Limb (tissue), 2 donors: ENCODE data around the gene SLC7A1.
"Not testable (repeated sequence)": the region's sequence is repeated elsewhere in the genome, so short reads cannot be mapped to it uniquely, and the experiment has no call there.

Source experiments
- DNase-seq, 2 donors: peaks; one replicate each; pipeline ENCODE4 v3.0.0-alpha.2; 2016; ENCODE audit errors: extremely low spot score in 2 of 2

SLC7A1 gene

DNA sequence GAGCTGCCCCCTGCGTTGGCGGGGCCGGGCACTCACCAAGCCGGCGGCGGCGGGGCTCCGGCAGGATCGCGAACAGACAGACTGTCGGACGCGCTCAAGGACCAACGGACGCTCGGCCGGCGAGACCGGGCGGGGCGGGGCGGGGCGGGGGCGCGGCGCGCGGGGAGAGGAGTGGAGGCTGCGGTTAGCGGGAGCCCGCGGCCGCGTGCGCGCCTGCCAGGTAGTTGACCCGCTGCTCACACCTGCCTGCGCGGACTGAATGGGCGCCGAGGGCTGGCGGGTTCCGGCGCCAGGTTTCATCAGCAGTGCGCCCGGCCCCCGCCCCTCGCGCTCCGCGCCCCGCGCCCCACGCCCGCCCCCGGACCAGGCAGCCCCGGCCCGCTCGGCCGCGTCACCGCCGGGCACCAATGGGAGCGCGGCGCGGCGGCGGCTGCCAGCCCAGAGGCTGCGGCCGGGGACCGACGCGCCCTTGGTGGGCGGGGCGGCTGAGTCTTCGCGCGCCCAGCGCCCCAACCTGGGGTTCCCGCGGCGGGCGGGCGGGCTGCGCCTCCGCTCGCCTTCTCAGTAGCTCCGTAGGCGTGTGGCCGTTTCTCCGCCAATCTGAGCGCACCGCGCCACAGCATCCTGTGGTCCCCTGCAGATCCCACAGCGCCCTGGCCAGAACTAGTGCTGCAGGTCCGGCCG lies at the start of gene SLC7A1:
TSS of gene SLC7A1 (minus strand) at position 309 of the 684 bp plus-strand sequence. CDS start 59,500 bp downstream, outside the sequence.
- peak; percentile 50 to 86 for DNase-seq

DNA sequence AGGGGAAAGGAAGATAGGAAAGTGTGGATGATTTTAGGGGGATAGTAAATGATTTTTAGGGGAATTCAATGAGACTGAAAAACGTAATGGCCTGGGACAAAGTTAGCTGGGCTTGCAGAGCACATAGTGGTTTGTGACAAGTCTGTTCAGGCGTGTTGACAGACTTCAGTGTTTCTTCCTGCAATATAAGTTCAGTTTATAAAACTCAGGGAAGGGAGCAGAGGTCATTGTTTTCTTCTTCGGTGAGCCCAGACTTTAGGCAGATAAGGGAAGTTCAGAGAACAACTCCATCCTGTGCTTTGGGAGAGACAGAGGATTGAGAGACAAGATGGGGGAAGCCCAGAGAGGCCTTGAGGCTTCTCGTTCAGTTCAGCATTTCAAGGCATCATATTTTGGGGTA lies 45.2 kb upstream of the SLC7A1 start:
- no peak for DNase-seq

DNA sequence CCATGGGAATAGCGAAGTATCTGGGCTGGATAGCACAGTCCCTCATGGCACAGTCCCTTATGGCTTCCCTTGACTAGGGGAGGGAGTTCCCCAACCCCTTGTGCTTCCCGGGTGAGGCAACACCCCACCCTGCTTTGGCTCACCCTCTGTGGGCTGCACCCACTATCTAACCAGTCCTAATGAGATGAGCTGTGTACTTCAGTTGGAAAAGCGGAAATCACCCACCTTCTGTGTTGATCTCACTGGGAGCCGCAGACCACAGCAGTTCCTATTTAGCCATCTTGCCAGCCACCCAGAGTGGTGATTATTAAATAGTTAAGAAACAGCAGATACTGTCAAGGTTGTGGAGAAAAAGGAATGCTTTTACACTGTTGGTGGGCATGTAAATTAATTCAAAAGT lies 41.3 kb upstream of the SLC7A1 start:
- DNase-seq, result not testable (repeated sequence)

DNA sequence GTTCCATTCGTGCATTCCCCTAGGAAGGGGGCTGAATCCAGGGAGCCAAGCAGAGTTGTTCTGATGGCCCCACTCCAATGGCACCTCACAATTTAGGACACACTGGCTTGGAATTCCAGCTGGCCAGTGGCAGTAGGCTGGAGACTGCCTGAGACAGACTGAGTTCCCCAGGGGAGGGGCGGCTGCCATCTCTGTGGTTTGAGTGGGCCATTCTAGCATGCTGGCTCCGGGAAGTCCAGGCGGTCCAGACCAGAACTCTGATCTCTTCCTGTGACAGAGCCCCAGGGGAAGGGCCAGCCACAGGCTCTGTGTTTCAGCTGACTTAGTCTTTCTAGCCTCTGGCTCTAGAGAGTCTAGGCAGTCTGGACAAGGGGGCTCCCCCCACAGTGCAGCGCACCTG lies 29.5 kb upstream of the SLC7A1 start:
- no peak for DNase-seq

DNA sequence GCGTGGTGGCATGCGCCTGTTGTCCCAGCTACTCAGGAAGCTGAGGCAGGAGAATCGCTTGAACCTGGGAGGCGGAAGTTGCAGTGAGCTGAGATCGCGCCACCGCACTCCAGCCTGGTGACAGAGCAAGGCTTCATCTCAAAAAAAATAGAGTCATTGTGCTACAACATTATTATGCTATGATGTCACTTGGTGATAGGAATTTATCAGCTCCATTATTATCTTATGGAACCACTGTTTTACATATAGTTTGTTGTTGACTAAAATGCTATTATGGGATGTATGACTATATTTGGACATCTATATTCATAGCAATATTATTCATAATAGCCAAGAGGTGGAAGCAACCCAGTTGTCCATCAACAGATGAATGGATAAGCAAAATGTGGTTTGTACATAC lies 26.4 kb upstream of the SLC7A1 start:
- DNase-seq, result no peak

DNA sequence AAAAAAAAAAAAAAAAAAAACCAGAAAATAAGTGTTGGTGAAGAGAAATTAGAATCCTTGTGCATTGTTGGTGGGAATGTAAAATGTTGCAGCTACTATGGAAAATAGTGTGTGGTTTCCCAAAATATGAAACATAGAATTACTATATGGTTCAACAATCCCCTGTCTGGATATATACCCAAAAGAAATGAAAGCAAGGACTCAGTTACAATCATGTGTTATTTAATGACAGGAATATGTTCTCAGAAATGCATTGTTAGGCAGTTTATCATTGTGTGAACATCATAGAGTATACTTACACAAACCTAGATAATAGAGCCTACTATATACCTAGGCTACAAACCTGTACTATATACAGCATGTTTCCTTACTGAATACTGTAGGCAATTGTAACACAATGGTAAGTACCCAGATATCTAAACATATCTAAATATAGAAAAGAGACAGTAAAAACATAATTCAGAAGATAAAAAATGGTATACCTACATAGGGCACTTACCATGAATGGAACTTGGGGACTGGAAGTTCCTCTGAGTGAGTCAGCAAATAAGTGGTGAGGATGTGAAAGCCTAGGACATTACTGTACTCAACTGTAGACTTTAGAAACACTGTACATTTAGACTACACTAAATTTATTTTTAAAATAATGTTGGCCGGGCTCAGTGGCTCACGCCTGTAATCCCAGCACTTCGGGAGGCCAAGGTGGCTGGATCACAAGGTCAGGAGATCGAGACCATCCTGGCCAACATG lies 25.7 kb upstream of the SLC7A1 start:
- no peak for DNase-seq

DNA sequence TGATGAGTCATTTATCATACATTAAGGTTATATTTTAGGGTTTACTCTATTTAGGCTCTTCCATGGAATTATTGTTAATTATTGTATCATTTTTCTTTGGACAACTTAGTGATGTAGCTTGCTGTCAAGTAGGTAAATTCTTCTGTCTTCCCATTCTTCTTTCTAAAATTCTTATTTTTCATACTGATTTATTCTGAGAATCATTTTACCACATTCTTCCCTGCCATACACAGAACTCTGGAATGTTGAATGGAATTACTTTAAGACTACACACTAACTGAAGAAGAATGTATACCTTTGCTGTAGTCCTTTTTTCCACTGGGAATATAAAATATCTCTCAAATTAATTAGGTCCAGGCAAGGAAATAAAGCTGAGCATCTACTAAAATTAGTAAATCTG lies 24.5 kb upstream of the SLC7A1 start:
- DNase-seq, result no peak

DNA sequence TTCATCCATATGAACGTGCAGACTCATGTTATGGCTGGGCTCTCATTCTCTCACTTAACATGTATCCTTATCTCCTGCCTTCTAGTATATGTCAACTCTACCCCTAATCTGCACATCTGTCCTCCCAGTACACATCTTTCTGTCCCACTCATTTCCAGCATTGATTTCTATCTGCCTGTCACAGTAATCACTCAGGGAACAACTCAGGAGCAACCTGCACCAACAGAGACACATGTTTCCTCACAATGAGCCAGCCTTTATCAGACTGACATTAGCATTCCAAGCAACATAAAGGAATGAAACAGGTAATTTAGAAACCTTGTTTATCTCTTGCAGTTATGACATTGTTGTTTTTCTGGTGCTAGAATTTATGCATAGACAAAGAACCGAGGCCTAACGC lies 17.6 kb upstream of the SLC7A1 start:
- no peak for DNase-seq

DNA sequence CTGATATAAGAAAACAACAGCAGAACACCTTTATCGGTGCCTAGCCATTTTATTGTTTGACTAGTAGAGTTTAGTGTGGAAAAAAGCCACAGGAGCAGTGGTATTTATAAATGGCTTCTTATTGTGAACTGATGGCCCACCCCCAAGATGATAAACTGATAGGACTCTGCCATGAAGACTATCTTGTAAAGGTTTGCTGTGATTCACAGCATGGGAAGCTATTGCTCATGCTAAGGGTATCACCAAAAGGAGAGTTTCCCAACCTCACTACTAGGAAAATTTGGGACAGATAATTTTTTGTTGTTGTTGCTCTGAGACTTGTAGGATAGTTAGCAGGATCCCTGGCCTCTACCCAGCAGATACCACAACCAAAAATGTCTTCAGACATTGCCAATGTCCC lies 12.0 kb upstream of the SLC7A1 start:
- no peak for DNase-seq

DNA sequence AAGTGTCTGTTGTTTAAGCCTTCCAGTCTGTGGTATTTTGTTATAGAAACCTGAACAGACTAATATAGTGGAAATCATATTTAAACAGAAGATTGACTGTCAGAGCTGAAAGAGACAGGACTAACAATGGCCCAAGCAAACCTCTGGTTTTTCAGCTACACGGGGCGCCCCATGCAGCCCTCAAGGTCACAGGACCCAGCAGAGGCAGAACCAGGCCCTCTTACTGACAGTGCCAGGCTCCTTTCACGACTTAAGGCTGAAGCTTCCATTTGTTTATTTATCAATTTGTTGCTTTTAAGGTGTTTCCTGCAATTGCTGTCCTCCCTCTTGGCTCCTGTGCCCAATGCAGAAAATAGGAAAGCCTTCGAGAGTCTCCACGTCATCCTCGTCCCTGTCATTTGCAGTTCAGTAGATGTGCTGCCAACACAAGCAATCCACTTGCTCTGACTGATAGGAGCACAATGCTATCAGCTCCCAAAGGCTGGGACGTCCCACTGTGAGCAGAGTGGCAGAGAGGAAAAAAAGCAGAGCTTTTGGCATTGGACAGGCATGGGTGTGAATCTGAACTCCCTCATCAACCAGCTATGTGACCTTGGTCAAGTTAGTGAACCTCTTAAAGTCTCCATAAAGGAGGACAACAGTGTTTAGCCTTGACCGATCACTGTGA lies 10.5 kb upstream of the SLC7A1 start:
- DNase-seq, result no peak

DNA sequence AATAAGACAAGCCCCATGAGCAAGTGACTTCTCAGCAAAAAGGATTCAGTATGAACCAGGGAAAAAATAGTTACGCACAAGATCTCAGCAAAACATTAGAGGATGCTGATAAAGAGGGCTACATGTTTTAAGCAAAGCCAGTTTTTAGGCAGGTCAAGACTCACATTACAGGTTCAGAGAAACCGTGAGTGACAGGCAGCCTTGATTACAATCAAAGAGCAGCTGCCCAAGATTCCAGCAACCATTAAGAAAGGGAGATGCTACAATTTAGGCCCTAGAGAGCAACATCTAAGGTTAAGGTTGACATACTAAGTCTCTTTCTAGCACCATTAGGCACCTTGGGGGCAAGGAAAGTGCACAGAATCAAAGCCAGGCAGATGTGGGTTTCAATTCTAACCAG lies 2.8 kb upstream of the SLC7A1 start:
- no peak for DNase-seq

DNA sequence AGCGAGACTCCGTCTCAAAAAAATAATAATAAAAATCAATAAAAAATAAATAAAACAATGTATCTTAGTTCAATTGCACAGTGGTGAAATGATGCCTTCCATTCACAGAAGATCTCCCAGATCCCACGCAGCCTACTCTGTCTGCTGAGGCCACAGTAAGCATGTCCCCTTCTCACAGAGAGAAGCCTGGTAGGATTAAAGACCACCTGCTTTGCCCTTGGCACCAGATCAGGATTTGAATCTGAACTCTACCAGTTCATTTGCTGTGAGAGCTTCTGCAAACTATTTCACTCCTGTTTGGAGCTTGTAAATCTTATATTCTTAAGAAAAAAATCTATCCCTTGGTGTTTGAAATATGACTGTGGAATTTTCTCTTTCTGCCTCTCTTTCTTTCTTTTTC lies 2.2 kb upstream of the SLC7A1 start:
- DNase-seq, result peak in 1 of 2 donors; percentile 37

DNA sequence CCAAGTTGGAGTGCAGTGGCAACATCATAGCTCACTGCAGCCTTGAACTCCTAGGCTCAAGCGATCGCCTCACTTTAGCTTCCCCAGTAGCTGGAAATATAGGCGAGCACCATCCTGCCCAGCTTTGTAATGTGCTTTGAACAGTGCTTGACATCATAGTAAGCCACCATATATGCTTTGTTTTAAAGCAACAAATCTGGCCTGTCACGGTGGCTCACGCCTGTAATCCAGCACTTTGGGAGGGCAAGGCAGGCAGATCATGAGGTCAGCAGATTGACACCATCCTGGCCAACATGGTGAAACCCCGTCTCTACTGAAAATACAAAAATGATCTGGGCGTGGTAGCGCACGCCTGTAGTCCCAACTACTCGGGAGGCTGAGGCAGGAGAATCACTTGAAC lies 1.8 kb upstream of the SLC7A1 start:
- no peak for DNase-seq

DNA sequence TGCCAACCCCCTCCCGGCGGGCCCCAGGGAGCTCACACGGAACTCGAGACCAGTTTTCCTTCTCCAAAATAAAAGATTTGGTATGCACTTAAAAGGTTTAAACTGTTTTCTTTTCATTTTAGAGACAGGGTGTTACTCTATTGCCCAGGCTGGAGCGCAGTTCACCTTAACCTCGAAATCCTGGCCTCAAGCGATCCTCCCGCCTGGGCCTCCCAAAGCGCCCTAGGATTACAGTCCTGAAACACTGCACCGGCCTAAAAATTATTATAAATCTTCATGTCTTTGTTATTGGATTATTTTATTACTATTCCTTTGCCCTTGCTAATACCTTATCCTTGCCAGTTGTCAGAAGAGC lies 553 bp upstream of the SLC7A1 start:
- DNase-seq, result no peak

DNA sequence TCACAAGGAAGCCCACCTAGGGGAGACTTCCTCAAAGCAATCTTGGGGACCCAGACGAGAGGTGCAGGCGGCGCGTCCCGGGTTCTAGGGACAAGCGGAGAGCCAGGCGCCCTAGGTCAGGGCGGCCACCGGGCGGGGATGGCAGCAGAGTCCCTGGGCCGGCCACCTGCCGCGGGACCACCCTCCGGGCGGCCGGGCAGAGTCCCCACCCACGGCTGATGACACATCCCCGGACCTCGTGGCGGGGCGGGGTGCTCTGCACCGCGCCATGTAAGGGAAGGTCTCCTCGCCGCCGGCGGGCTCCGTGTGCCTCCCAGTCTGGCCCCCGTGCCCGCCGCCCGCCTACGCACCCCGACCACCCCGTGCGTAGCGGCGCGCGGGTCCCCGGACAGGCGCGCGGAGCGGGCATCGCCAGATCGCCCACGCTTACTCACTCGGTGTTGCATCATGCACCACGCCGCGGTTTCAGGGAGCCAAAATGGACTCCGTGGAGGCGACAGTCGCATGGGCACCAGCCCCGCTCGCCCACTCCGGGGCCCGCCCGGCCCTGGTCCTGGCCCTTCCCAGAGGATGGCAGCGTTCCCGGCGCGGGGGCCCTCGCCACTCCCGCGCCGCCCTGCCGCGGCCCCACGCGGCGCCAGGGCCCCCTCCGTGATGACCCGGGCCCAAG lies 643 bp downstream of the SLC7A1 start:
- peak in 1 of 2 donors; percentile 74 for DNase-seq

DNA sequence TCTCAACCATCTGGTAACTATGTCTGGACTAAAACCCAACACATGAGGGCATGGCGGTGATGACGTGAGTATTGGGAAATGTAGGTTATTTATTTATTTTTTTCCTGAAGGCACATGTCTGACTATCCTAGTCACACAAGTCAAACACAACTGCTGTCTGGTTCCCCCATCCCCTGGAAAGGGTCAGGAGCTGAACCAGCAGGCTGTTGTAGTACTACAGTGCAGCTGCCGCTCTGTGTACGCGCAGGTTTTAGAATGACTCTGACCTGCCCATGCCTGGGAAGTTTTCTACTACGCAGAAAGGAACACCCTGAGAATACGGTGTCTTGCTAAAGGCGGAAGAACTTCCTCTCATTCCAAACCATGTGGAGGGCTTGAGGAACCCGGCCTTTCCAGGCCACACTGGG lies 1.2 kb downstream of the SLC7A1 start:
- DNase-seq, result peak; percentile 52 to 61

DNA sequence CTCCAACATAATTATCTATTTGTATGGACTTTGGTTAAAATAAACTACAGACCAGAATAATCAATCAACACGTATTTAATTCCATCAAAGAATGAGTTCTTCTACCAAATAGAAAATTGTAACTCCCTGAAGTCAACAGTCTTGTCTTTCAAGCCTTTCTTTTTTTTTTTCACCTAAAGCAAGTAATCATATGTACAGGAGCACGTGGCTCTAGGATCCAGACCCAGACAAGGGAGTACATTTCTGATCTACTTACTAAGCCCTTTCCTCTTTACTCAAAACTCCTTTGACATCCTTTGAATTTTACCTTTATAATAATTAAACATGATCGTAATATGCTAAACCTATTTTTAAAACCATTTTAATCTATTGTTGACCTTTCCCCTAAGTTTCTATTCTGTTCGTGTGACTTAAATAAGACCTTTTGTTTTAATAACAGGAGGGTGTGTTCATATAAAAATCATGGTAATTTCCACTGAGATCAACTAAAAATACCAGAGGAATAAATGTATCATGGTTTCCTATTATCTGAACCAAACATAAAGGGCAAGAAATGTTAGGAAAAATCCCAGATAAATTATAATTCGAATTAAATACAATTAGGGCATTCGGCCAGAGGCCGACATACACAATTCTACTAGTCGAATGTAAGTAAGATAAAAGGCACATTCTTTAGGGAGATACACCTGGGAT lies 1.7 kb downstream of the SLC7A1 start:
- no peak for DNase-seq

DNA sequence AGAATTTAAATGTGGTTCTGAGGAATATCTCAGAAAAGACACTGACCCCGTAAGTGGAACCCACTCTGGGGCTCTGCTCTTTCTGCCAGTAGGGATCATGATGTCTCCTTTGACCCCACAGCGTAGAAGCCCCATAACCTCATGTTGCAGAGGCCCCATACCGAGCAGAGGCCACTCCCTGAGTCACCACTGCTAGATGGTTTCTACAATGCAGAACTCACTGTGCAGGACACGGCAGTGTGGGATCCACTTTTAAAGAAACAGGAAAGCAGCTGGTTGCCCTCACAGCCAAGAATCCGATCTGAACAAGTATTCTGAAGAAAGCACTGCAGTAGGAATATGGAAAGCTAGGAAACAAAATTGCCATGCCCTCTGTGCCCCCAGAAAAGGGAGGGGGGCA lies 4.2 kb downstream of the SLC7A1 start:
- no peak for DNase-seq

DNA sequence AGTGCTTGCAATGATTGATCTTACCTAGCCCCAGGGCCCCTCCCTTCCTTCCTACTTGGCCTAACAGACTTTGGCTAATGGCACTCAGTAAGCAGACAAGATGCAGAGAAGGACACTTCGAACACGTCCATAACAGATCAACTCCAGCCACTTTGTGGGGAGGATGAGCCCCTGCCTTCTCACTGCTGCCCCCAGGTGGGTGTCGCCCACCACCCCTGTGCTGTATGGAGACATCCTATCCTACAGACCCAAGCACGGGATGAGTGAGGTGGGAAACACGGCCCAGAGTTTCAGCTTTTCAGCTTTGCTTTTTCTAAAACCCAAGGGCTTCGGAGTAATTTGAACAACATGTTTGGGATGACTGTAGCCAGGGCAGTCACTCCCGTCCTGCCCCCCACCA lies 5.5 kb downstream of the SLC7A1 start:
- no peak for DNase-seq

DNA sequence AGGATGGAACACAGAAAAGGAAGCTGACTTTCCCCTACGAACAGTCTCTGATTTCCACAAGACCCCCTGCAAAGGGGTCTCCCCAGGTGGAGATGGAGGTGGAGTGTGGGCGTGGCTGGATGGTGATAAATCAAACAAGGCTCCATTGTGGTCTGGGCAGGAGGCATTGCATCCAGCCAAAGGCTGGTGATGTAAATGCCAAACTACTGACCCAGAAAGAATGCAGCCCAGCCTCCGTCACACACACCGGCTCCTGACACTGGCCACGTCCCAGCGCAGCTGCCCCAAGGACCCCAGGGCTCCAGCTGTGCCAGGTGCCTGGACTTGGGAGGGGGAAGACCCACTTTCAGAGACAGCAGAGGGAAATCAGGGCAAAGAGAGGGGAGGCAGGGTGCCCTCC lies 6.3 kb downstream of the SLC7A1 start:
- DNase-seq, result no peak

DNA sequence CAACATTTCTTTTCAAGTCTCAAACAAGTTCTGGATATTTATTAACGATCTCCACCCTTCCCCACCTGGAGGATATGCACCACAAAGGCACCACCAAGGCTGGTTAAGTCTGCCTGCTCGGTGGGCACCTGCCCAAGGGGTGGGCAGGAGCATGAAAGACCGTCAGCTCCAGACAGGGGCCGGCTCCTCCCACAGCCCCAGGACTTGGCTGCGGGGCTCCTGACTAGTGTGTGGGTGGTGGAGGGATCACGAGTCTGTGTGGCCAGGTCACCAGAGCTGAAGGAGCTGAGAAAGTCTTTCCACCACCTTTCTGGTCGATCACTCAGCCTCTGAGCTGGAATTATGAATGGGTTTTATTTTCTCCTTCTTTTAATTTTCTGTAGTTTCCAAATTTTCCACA lies 7.8 kb downstream of the SLC7A1 start:
- no peak for DNase-seq
